GM12873 (cell line): ENCODE measurements around the gene DNAJC5.

ENCODE experiments used
- CTCF ChIP-seq: IDR thresholded peaks from 2 replicates; pipeline ENCODE4 v1.5.1; 2012; ENCODE audit warnings: low read depth, mild to moderate bottlenecking, moderate library complexity, low read length, control low read depth; ENCODE audit not compliant: insufficient read depth; ENCODE audit errors: missing control alignments

The DNAJC5 gene

GRCh38 chr20:63920226-63920625 is 25.3 kb downstream of the DNAJC5 start:
- TF ChIP-seq CTCF, result no peak

- no peak for TF ChIP-seq CTCF
These were observed 28.7 kb downstream of the DNAJC5 start for GRCh38 chr20:63923651-63924050.

GRCh38 chr20:63924241-63924640 is 29.3 kb downstream of the DNAJC5 start:
- TF ChIP-seq CTCF, result no peak

- no peak for TF ChIP-seq CTCF
These were observed 31.4 kb downstream of the DNAJC5 start for GRCh38 chr20:63926298-63926697.

- TF ChIP-seq CTCF, result no peak
These were observed 34.1 kb downstream of the DNAJC5 start for GRCh38 chr20:63929071-63929470.

GRCh38 chr20:63930971-63931553 is 36.1 kb downstream of the DNAJC5 start:
- TF ChIP-seq CTCF, result no peak

- TF ChIP-seq CTCF, result no peak
These were observed 36.8 kb downstream of the DNAJC5 start for GRCh38 chr20:63931735-63932134.

GRCh38 chr20:63932606-63933160 is 37.8 kb downstream of the DNAJC5 start:
- no peak for TF ChIP-seq CTCF
